PFSK-1 (cell line): ENCODE results near the gene BLID.

Experiments used
- FOXP2 ChIP-seq: optimal IDR thresholded peaks from 2 replicates; pipeline ENCODE3; 2011; ENCODE audit warnings: borderline replicate concordance, control low read depth, inconsistent platforms; ENCODE audit not compliant: insufficient read depth; ENCODE audit errors: extremely low read length, extremely low read depth
- POLR2AphosphoS5 ChIP-seq: IDR thresholded peaks from 2 replicates; pipeline ENCODE4 v1.6.1; 2012; ENCODE audit warnings: low read depth, mild to moderate bottlenecking, control low read depth, low read length, moderate library complexity
- SIN3A ChIP-seq: IDR thresholded peaks from 2 replicates; pipeline ENCODE4 v1.6.1; 2012; ENCODE audit warnings: mild to moderate bottlenecking, low read length, moderate library complexity, borderline replicate concordance; ENCODE audit not compliant: insufficient read depth
- TAF1 ChIP-seq: IDR thresholded peaks from 2 replicates; pipeline ENCODE4 v1.6.1; 2012; ENCODE audit warnings: low read length, control low read depth, borderline replicate concordance; ENCODE audit not compliant: insufficient read depth
- TF ChIP-seq, protein P1 (sequence below), 2 experiments: IDR thresholded peaks; 2 replicates each; pipeline versions ENCODE4 v1.6.1 to v1.8.0; 2011 to 2012; ENCODE audit warnings: low read depth in 2 of 2, low read length in 2 of 2, control low read depth in 1 of 2, inconsistent platforms in 1 of 2, mild to moderate bottlenecking in 1 of 2, moderate library complexity in 1 of 2; ENCODE audit not compliant: insufficient read depth in 1 of 2

BLID gene

DNA sequence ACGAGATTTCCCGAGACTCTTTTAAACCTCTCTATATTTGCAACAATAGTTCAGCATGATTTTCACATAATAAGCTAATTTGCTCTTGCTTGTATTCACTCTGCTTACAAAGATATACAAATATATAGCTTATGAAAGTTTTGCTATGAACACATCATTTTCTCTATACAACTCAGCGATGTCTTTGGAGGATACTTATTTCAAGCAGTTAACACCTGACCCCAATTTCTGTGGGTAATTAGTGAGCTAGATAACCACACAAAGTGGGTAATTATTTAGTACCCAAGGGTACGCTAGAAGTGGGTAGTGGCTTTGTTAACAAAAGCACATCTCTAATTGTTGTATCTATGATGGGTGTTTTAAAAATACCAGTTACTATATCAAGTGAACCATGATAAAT is 12.3 kb downstream of the BLID start:
- no peak for TF ChIP-seq TAF1
- TF ChIP-seq POLR2AphosphoS5 = no peak
- no peak for TF ChIP-seq FOXP2
- TF ChIP-seq, protein P1, sequence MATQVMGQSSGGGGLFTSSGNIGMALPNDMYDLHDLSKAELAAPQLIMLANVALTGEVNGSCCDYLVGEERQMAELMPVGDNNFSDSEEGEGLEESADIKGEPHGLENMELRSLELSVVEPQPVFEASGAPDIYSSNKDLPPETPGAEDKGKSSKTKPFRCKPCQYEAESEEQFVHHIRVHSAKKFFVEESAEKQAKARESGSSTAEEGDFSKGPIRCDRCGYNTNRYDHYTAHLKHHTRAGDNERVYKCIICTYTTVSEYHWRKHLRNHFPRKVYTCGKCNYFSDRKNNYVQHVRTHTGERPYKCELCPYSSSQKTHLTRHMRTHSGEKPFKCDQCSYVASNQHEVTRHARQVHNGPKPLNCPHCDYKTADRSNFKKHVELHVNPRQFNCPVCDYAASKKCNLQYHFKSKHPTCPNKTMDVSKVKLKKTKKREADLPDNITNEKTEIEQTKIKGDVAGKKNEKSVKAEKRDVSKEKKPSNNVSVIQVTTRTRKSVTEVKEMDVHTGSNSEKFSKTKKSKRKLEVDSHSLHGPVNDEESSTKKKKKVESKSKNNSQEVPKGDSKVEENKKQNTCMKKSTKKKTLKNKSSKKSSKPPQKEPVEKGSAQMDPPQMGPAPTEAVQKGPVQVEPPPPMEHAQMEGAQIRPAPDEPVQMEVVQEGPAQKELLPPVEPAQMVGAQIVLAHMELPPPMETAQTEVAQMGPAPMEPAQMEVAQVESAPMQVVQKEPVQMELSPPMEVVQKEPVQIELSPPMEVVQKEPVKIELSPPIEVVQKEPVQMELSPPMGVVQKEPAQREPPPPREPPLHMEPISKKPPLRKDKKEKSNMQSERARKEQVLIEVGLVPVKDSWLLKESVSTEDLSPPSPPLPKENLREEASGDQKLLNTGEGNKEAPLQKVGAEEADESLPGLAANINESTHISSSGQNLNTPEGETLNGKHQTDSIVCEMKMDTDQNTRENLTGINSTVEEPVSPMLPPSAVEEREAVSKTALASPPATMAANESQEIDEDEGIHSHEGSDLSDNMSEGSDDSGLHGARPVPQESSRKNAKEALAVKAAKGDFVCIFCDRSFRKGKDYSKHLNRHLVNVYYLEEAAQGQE (IDR thresholded peaks at IDR 0.05; ENCODE audit: insufficient read depth in 1 of 2, low read depth in 2 of 2, low read length in 2 of 2) = no peak
- no peak for TF ChIP-seq SIN3A

DNA sequence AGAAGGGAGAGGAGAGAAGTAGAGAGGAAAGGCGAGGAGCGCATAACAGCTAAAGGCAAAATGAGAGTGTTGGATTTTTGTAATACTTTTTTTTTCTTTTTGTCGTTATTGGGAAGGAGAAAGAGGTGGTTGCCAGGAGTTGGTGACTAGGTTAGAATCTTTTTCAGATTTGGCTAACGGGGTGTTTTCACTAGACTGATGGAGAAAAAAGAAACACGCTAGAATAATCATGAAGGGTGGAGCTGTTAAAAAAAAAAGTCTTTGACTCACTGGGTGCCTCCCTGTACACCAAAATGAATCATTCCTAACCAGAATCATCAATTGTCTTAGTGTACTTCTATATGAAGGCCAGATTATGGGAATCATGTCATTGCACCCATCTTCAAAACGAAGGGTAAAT is 12.7 kb downstream of the BLID start:
- TF ChIP-seq POLR2AphosphoS5 = no peak; the same call in 1 of the 2 replicates

DNA sequence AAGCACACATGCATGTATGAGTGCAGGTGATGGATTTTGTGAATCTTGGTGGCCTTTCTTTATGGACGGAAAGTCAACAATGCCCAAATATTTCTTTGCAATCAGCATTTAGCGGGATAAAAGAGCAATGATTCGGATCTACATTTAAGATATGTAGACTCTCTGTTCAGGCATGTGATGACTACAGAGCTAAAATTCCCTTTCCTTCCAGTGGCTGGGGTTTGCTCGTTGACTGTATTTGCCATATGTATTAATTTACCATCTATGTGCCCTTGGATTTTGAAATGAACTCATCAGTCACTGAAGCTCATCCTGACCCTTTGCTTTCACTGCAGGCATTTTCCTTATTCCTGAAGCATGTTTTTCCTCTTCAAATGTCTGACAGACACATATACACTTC is 13.6 kb downstream of the BLID start:
- TF ChIP-seq TAF1 (no peak), POLR2AphosphoS5 (no peak), SIN3A (no peak), FOXP2 (no peak)
- TF ChIP-seq, protein P1 (IDR thresholded peaks at IDR 0.05; ENCODE audit: insufficient read depth in 1 of 2, low read depth in 2 of 2, low read length in 2 of 2) = no peak

DNA sequence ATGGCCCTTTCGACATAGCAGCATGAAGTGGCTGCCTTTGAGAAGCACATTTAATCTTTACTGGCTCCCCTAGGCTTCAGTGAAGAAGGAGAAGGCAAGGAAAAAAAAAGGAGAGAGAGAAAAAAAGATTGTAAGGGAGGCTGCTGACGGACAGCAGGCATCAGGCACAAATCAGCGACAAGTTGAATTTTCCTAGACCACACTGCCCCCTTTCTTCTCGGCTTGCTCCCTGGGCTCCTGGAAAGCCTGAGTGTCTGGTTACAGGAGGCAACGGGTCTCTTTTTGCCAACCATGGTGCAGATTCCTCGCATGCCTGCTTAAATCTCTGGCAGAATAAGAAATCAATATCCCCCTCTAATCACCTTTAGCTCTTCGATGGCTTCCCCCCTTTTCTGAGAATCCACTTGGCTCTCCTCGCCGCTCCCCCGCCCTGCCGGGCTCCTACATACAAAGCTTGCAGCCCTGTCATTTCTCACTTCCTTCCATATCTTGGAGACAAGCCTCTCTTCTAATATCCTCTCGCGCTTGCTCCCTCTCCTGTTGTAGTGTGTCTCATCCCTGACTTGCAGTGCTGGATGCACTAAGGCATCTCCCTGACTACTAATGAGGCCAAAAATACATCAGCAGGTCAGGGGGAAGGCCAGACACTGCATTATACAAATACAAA is 14.3 kb downstream of the BLID start:
- TF ChIP-seq, protein P1 (IDR thresholded peaks at IDR 0.05; ENCODE audit: insufficient read depth in 1 of 2, low read depth in 2 of 2, low read length in 2 of 2) = 0 out of 4 replicates have a peak, but pooled peaks of 1 of the 2 experiments have one; percentile 5
- TF ChIP-seq SIN3A (peak; percentile 84; the same call in 1 of the 2 replicates), TAF1 (no peak), FOXP2 (no peak), POLR2AphosphoS5 (no peak; the same call in 1 of the 2 replicates)

DNA sequence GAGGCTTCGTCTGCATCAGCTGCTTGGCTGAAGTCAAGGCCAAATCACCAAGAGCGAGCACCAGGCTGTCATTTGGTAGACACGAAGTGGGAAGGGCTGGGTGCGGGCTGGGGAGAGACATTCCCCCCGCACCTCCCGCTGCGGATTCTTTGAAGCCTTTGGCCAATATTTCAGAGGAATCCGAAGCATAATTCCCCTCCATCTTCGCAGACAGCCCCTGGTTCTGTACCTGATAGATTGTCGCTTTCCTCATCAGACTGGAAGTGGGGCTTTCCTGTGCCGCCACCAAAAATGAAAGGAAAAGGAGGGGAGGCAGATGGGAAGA is 15.3 kb downstream of the BLID start:
- peak; percentile 71 for TF ChIP-seq POLR2AphosphoS5
- TF ChIP-seq SIN3A = 0 out of 2 replicates have a peak, but pooled peaks have one; percentile 49
- TF ChIP-seq, protein P1 (IDR thresholded peaks at IDR 0.05; ENCODE audit: insufficient read depth in 1 of 2, low read depth in 2 of 2, low read length in 2 of 2) = no peak
- TF ChIP-seq TAF1 = 0 out of 2 replicates have a peak, but pooled peaks have one; percentile 7
- no peak for TF ChIP-seq FOXP2
